BE2C (cell line): ENCODE data around the gene SCP2.

ENCODE experiments used
- DNase-seq: peaks from one replicate; pipeline ENCODE4 v3.0.0-alpha.2; 2020
- H3K27me3 ChIP-seq: fragments of 250-450 bp; sonication (Bioruptor Pico); 2 replicates; pipeline ENCODE4 v1.5.1; 2020; ENCODE audit warnings: mild to moderate bottlenecking
- H3K36me3 ChIP-seq: fragments of 250-450 bp; sonication (Bioruptor Pico); 2 replicates; pipeline ENCODE4 v1.5.1; 2020; ENCODE audit warnings: mild to moderate bottlenecking
- H3K4me1 ChIP-seq: fragments of 250-450 bp; sonication (Bioruptor Pico); 2 replicates; pipeline ENCODE4 v1.5.1; 2020
- H3K4me3 ChIP-seq: 2 replicates; pipeline ENCODE4 v1.5.1; 2011; ENCODE audit warnings: low read depth, low read length
- H3K9me3 ChIP-seq: fragments of 250-450 bp; sonication (Bioruptor Pico); 2 replicates; pipeline ENCODE4 v1.5.1; 2020
- TF ChIP-seq, protein P1 (sequence below): IDR thresholded peaks from 2 replicates; pipeline ENCODE4 v1.5.1; 2012; ENCODE audit warnings: mild to moderate bottlenecking, low read depth, low read length

SCP2 gene

DNA sequence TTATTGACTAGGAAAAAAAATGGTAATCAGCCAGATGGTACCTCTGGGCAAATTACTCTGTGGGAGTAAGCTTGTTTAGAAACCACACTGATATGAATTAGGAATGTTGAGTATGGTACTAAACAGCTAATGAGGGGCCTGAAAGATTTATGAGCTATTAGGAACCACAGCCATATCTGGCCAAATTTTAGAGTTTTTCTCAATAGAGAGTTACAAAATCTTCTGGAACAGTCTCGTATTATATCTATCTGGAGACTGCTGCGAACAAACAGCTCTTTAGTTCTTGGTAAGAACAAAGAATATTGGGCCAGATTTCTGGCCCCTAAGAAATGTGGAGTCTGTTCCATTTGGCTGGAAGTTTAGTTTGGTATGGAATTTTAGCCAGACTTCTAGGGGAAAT lies 130.1 kb downstream of the SCP2 start:
- TF ChIP-seq, protein P1, sequence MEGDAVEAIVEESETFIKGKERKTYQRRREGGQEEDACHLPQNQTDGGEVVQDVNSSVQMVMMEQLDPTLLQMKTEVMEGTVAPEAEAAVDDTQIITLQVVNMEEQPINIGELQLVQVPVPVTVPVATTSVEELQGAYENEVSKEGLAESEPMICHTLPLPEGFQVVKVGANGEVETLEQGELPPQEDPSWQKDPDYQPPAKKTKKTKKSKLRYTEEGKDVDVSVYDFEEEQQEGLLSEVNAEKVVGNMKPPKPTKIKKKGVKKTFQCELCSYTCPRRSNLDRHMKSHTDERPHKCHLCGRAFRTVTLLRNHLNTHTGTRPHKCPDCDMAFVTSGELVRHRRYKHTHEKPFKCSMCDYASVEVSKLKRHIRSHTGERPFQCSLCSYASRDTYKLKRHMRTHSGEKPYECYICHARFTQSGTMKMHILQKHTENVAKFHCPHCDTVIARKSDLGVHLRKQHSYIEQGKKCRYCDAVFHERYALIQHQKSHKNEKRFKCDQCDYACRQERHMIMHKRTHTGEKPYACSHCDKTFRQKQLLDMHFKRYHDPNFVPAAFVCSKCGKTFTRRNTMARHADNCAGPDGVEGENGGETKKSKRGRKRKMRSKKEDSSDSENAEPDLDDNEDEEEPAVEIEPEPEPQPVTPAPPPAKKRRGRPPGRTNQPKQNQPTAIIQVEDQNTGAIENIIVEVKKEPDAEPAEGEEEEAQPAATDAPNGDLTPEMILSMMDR, result no peak
- Histone ChIP-seq H3K4me1 (no peaks in the 10 kb centered on the region), H3K27me3 (no peaks in the 10 kb centered on the region), H3K36me3 (no peaks in the 10 kb centered on the region), H3K9me3 (no peaks in the 10 kb centered on the region), H3K4me3 (no peak overlapping the region)
- no peak for DNase-seq

- TF ChIP-seq, protein P1, result no peak
- H3K27me3 ChIP-seq, result no peaks in the 10 kb centered on the region
- H3K4me3 ChIP-seq, result no peak overlapping the region
- no peaks in the 10 kb centered on the region for H3K4me1 ChIP-seq
- H3K9me3 ChIP-seq, result no peaks in the 10 kb centered on the region
- no peak for DNase-seq
- H3K36me3 ChIP-seq, result no peaks in the 10 kb centered on the region
Observed at GRCh38 chr1:53060579-53060978, 133.5 kb downstream of the SCP2 start.

DNA sequence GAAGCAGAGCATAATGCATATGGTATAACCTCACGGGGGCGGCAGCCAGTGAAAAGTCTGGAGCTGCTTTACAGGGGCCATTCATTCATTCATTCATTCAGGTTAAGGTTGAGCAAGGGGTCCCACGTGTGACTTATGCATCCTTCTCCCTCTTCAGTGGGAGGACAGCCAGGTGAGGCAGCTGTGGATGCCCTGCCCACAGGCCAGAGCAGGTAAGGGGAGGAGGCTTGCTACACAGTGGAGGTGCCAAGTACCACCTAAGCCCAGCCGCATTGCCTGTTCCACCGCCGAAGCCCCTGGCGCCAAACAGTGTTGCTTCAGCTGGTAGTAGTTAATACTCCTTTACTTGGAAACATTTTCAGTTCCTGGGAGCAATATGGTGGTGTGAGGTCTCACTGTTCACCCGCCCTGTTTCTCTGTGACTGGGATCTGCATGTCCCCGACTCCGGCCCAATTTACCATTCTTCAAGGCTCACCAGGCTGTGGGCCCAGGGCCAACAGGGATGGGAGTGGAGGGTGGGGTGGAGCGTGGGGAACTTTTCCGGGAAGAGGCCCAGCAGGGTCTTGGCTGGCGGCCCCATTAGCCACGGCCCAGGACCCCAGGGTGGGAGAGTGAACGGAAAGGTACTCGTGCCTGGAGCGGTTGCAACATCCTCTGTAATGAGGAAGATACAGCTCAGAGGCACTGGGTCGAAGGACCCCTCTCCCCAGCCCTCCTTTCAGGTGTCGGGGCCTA lies 134.2 kb downstream of the SCP2 start:
- TF ChIP-seq, protein P1, result no peak
- no peaks in the 10 kb centered on the region for H3K9me3 ChIP-seq
- H3K27me3 ChIP-seq, result no peaks in the 10 kb centered on the region
- no peaks in the 10 kb centered on the region for H3K4me1 ChIP-seq
- no peaks in the 10 kb centered on the region for H3K36me3 ChIP-seq
- no peak for DNase-seq
- peak overlapping the region; percentile 16; the same call in 1 of the 2 replicates for H3K4me3 ChIP-seq

GRCh38 chr1:53061859-53062707 lies 135.0 kb downstream of the SCP2 start, which contains the start of gene PODN:
Gene PODN (plus strand): TSS chr1:53062213. CDS start chr1:53069856, 7,643 bp downstream.
- Histone ChIP-seq H3K4me1 (no peaks in the 10 kb centered on the region), H3K4me3 (peak within 1 kb of the TSS; percentile 41), H3K27me3 (no peaks in the 10 kb centered on the region), H3K36me3 (no peaks in the 10 kb centered on the region), H3K9me3 (no peaks in the 10 kb centered on the region)
- no peak for DNase-seq
- TF ChIP-seq, protein P1, result no peak

DNA sequence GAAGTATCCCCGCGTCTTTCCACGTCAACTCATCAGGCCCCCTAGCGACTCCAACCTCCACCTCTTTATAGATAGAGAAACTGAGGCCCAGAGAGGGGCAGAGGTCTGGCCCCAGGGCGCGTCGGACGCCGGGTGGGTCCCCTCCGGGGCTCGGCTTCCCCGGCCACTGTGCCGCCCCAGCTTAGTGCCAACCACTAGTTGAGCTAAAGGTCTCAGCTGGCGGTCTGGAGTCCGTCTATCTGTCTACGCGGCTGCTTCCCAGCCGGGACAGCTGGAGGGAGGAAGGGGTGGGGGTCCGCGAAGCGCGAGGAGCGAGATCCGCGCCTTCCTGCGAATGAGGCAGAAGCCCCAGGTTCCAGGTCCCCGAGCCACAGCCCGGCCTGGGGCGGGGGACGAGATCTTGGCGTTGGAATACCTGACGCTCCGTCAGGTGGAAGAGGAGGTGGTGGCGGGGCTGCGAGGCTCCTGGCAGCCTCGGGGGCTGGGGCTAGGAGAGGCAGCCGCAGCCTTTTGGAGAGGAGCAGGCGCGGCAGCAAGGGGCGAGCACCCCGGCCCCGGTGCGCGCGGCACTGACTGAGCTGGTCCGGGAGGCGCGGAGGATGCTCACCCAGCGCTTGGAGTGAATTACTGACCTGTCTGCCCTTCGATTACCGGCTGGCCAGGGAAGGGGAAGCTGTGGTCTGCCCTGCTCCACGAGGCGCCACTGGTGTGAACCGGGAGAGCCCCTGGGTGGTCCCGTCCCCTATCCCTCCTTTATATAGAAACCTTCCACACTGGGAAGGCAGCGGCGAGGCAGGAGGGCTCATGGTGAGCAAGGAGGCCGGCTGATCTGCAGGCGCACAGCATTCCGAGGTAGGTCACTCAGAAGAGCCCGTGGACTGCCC lies 135.9 kb downstream of the SCP2 start:
- Histone ChIP-seq H3K36me3 (no peaks in the 10 kb centered on the region), H3K4me3 (peak overlapping the region; percentile 41), H3K27me3 (no peaks in the 10 kb centered on the region), H3K9me3 (no peaks in the 10 kb centered on the region), H3K4me1 (no peaks in the 10 kb centered on the region)
- no peak for DNase-seq
- TF ChIP-seq, protein P1, result no peak
